Right lobe of liver (tissue), 4 donors: Measurements from ENCODE around the gene PDGFD.

Experiments used
- POLR2A ChIP-seq: fragments of 450-650 bp; IDR thresholded peaks from one replicate; pipeline ENCODE4 v1.6.1; 2017; ENCODE audit warnings: antibody characterized with exemption, mild to moderate bottlenecking
- TF ChIP-seq, protein P1 (sequence below), 4 donors: fragments of 200-600 bp in 3 of 4; fragments of 450-650 bp in 1 of 4; IDR thresholded peaks; one replicate each; pipeline versions ENCODE4 v1.5.1 to v1.8.0; 2016 to 2022; ENCODE audit warnings: antibody characterized with exemption in 4 of 4, mild to moderate bottlenecking in 2 of 4
- donor health status: DM: no; HTN: no; CAD: no.
- donor health status: DM: no; HTN: no; CAD: no.
- donor health status: DM: no; HTN: yes; CAD: no.

DNA sequence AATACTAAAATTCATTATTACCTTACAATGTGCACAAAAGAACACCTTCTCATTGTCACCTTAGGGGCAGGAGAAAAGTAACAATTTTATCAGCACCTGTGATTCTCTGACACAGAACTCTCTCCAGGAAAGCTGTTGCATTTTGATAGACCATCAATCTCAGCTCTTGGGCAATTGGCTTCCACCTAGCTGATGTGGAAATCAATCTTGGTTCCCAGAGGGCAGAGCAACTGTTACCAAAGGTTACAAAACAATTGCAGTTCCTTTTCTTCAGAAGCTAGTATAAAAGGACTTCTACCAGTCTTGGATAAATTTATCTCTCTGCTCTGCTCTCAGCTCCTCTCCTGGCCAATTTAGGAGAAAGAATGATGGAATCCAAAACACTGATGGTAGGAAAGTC, 285.3 kb downstream of the PDGFD start:
- TF ChIP-seq POLR2A = no peak
- TF ChIP-seq, protein P1, sequence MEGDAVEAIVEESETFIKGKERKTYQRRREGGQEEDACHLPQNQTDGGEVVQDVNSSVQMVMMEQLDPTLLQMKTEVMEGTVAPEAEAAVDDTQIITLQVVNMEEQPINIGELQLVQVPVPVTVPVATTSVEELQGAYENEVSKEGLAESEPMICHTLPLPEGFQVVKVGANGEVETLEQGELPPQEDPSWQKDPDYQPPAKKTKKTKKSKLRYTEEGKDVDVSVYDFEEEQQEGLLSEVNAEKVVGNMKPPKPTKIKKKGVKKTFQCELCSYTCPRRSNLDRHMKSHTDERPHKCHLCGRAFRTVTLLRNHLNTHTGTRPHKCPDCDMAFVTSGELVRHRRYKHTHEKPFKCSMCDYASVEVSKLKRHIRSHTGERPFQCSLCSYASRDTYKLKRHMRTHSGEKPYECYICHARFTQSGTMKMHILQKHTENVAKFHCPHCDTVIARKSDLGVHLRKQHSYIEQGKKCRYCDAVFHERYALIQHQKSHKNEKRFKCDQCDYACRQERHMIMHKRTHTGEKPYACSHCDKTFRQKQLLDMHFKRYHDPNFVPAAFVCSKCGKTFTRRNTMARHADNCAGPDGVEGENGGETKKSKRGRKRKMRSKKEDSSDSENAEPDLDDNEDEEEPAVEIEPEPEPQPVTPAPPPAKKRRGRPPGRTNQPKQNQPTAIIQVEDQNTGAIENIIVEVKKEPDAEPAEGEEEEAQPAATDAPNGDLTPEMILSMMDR (IDR thresholded peaks at IDR 0.05) = no peak
